GM12873 (cell line): ENCODE results near the gene MYO3A.

ENCODE experiments used
- CTCF ChIP-seq: IDR thresholded peaks from 2 replicates; pipeline ENCODE4 v1.5.1; 2012; ENCODE audit warnings: low read depth, mild to moderate bottlenecking, moderate library complexity, low read length, control low read depth; ENCODE audit not compliant: insufficient read depth; ENCODE audit errors: missing control alignments

The MYO3A gene

DNA sequence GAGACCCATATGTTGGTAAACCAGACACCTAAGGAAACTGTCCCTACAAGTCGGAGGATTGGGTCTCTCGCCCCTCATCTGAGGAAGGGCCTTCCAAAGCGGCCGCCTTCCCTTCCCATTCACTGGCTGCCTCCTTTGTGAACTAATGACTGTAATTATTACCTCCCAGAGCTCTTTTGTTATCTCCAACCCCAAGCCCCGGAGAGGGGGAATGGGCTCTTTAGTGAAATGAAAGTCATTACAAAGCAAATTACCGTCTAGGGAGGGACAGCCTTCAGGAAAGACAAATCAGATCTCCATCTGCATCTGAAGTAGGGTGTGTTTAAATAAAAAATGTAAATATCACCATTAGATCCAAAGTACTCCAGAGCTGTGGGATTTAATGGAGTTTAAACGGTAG is 280.0 kb downstream of the MYO3A start:
- TF ChIP-seq CTCF, result no peak

DNA sequence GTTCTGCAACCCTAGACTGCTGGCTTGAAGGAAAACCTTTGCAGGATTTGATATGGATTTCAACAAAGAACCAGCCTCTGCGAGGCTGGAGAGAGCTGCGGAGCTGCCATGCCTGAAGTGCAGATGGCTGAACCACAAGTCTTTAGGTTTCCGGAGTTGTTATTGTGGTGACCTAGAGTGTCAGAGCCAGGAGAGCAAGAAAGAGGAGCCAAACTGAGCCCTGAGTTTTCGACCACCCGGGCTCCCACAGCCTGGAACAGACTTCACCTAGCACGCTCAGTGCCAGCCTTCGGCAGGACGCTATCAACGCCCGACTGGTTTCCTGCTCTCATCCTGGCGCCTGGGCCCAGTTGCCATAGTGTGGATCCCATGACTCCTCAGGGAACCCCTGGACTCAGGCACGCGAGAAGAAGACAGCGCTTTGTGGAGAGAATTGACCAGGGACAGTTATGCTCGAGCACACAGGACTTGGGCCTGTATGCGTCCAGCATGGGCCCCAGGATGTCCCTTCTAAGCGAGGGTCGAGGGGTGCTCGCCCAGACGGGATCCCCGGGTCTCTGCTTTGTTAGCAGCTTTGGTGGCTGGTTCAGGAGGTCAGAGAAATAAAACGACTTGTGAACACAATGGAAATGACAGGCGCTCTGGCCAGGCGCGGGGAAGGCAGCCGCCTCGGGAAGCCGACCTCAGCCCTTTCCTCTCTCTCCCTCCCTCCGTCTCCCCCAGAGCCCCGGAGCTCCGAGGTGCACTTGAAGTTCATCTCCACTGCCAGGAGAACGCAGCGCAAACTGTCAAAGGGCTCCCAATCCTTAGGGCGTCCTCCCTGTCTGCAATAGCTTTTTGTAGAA is 280.7 kb downstream of the MYO3A start:
- no peak for TF ChIP-seq CTCF

DNA sequence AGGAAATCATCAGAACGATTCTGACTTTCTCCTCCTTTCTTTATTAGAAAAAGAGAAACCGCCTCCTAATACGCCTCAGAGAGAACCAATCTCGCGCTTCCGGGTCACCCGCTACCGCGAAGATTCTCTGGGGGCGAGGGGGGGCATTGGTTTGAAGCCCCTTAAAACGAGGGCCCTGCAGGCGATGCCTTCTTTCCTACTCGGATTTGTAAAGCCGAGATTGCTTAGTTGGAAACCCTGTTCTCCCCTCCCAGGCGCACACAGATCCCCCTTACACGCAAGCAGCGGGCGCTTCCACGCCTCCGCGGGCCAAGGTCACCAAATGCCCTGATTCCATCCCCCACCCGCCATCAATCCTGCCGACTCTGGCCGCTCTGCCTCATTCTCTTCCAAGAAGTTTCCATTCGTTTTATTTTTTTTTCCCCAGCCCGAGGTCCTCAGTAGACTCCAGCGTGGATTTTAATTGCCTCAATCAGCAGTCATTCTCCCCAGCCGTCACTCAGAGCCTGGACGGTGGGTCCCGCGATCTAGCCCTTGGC is 281.4 kb downstream of the MYO3A start:
- no peak for TF ChIP-seq CTCF

DNA sequence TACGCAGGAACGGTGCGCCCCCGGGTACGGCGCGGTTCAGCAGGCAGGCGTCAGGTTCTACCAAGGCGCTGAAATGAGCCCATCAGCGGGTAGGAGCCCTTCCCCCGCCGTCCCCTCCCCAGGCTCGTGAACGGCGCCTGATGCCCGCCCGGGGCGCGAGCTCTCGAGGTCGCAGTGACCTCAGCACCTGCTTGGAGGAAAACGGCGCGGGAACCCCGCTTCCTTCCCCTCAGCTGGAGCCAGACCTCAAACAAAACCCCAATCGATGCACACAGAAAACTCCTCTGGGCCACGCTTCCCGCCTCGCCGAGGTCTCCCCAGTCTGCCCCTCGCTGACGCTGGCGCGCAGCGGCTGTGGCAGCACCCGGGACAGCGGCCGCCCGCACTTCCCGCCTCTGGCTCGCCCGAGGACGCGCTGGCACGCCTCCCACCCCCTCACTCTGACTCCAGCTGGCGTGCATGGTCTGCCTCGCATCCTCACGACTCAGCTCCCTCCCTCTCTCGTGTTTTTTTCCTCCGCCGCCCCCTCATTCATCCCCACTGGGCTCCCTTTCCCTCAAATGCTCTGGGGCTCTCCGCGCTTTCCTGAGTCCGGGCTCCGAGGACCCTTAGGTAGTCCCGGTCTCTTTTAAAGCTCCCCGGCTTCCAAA is 282.0 kb downstream of the MYO3A start:
- TF ChIP-seq CTCF, result no peak

DNA sequence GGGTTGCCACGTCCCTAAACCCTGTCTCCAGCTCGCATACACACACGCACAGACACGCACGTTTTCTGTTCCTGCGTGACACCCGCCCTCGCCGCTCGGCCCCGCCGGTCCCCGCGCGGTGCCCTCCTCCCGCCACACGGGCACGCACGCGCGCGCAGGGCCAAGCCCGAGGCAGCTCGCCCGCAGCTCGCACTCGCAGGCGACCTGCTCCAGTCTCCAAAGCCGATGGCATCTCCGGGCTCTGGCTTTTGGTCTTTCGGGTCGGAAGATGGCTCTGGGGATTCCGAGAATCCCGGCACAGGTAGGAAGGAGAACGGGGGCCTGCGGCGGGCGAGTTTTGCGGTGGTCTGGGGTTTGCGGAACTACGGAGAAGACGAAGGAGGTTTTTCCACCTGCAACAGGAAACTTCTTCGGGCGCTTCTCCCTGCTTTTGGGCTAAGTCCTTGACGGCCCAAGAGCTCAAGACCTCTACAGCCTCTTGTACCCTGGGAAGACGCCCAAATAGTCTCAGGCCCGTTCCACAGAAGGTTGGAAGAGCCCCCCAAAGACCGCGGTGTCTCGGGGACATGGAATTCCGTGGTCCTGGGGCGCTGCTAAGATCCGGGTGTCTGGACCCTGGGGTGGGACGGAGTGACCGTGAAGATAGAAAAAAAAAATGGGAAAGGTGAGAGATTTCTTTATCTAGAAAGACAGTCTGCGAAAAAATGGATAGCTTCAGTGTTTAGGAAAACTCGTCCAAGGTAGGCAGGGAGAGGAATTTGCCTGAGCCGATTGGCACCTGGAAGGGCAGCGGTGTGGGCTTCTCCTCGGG is 282.8 kb downstream of the MYO3A start, which contains the start of gene GAD2:
Gene GAD2, plus strand, starts transcription at position 190 of the 811 bp plus-strand sequence. Its CDS starts 36 bp downstream, at position 226.
- no peak for TF ChIP-seq CTCF

DNA sequence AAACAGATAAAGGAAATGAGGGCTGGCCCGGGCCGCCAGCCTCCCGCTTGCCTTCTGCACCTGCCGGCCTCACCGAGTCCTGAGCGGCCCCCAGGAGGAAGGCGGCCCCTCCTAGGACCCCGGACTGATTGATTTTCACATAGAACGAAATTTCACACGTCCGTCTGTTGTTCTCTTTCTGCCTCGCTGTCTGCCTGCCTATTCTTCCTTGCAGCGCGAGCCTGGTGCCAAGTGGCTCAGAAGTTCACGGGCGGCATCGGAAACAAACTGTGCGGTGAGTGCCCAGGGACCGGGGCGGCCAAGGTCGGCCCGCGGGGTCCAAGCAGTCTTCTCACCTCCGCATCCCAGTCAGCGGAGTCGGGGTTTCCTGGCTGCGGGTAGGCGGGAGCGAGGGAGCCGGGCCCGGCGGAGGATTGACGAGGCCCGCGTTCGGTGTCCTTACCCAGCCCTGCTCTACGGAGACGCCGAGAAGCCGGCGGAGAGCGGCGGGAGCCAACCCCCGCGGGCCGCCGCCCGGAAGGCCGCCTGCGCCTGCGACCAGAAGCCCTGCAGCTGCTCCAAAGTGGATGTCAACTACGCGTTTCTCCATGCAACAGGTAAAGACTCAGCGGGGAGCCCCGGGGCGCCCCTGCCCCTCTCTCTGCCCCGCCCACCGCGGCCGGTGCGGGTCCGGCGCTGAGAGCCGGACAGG is 283.5 kb downstream of the MYO3A start:
- TF ChIP-seq CTCF, result no peak
